ENCODE results near the gene FJX1.
A peak's percentile ranks its signal among the peaks of the same experiment; 100 is the strongest.

FJX1 gene

GRCh38 chr11:35619116-35619854 is 1.0 kb downstream of the FJX1 start:
- H3K27ac Mint-ChIP-seq = no peak overlapping the region
- peaks cover 10% of the 10 kb centered on the region for H3K4me1 Mint-ChIP-seq
- no peaks in the 10 kb centered on the region for H3K36me3 Mint-ChIP-seq
- H3K27me3 Mint-ChIP-seq = peaks cover 41% of the 10 kb centered on the region
- H3K9me3 Mint-ChIP-seq = no peaks in the 10 kb centered on the region
- H3K4me3 Mint-ChIP-seq = peak overlapping the region; percentile 76

- peak overlapping the region; percentile 76 for H3K4me3 Mint-ChIP-seq
- peaks cover 41% of the 10 kb centered on the region for H3K27me3 Mint-ChIP-seq
Measured at GRCh38 chr11:35619855-35620640, 1.8 kb downstream of the FJX1 start.

DNA sequence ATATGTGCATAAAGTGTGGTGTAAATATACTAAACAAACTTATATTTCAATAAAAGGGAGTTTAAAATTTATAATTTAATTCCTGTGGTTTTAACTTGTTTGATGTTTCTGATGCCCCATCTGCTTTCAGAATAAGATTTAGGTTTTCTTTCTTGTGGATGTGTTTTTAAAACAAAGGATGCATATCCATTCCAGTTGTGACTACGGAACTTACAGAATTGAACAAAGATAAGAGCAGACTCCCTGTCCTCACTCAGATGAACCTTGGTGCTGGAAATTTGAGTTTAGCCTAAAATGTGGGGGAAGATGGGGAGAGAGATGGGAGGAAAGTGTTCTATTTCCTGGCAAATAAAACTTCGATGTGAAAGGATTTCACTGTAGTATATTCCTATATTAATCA is 2.5 kb downstream of the FJX1 start:
- H3K4me1 Mint-ChIP-seq = peaks cover 10% of the 10 kb centered on the region
- no peaks in the 10 kb centered on the region for H3K36me3 Mint-ChIP-seq
- no peaks in the 10 kb centered on the region for H3K9me3 Mint-ChIP-seq
- H3K27ac Mint-ChIP-seq = no peak overlapping the region
- H3K4me3 Mint-ChIP-seq = no peak overlapping the region
- H3K27me3 Mint-ChIP-seq = peaks cover 38% of the 10 kb centered on the region

More at GRCh38 chr11:35619855-35620640, 1.8 kb downstream of the FJX1 start:
- Mint-ChIP-seq H3K27ac (no peak overlapping the region), H3K9me3 (no peaks in the 10 kb centered on the region), H3K4me1 (peaks cover 10% of the 10 kb centered on the region), H3K36me3 (no peaks in the 10 kb centered on the region)

DNA sequence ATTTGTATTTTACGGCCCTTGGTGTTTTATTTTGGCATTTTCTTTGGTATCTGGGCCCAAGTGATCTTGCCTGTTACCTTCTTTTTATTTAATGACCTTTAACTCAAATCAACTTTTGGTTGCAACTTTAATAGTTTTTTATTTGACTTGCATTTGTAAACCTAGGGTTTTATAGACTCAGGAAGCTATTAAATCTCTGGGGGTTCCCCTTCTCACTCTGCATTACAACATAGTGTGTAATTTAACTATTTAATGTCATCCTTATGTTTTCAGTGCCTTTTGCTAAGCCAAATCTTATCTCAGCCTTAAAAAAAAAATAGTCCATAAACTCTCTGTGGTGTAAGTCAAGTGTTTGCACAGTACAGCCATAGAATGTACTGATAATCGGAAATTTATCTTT is 3.4 kb downstream of the FJX1 start:
- Mint-ChIP-seq H3K27me3 (peaks cover 42% of the 10 kb centered on the region), H3K36me3 (no peaks in the 10 kb centered on the region), H3K4me1 (peaks cover 10% of the 10 kb centered on the region), H3K4me3 (peak overlapping the region; percentile 33), H3K27ac (no peak overlapping the region), H3K9me3 (no peaks in the 10 kb centered on the region)

DNA sequence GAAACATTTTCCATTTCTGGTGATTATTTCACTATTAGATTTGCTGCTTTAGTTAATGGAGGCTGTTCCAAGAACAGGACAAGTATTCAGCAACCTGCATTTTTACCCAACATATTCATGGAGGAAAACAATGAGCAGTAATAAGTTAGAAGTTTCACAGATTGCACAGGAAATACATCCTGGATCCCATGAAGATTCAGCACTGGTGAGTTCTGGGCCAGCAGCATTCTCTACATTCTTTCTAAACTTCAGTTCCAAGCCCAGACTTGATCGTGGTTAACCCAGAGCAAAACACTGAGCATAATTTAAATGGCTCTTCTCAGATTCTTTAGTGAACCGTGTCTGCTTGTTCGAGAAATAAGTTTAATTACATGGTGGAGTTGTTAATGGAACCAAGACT is 3.8 kb downstream of the FJX1 start:
- Mint-ChIP-seq H3K36me3 (no peaks in the 10 kb centered on the region), H3K4me3 (no peak overlapping the region), H3K4me1 (peaks cover 10% of the 10 kb centered on the region), H3K27me3 (peaks cover 40% of the 10 kb centered on the region), H3K9me3 (no peaks in the 10 kb centered on the region), H3K27ac (no peak overlapping the region)

GRCh38 chr11:35623621-35624168 is 5.4 kb downstream of the FJX1 start:
- H3K27me3 Mint-ChIP-seq = peaks cover 42% of the 10 kb centered on the region
- no peaks in the 10 kb centered on the region for H3K36me3 Mint-ChIP-seq
- H3K27ac Mint-ChIP-seq = no peak overlapping the region
- no peak overlapping the region for H3K4me3 Mint-ChIP-seq
- peaks cover 5% of the 10 kb centered on the region for H3K4me1 Mint-ChIP-seq
- H3K9me3 Mint-ChIP-seq = no peaks in the 10 kb centered on the region

DNA sequence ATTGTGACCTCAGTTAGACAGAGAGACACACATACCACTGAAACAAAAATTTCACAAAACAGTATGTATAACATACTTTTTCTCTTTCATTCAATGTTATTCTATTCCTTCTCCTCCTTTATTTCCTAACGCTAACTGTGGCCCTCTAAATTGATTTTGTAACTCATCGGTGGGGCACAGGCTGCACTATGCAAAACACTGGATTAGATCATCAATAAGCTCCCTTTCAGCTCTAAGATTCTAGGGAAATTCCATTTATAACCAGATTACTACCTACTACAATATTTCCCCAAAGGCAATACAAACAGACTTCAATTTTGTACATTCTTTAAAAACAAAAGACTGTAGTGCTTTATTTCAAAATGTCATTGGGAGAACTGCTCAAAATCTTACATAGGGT is 6.1 kb downstream of the FJX1 start:
- Mint-ChIP-seq H3K27me3 (peaks cover 45% of the 10 kb centered on the region), H3K9me3 (no peaks in the 10 kb centered on the region), H3K36me3 (no peaks in the 10 kb centered on the region), H3K27ac (no peak overlapping the region), H3K4me1 (peaks cover 5% of the 10 kb centered on the region), H3K4me3 (no peak overlapping the region)

GRCh38 chr11:35624781-35625180 is 6.5 kb downstream of the FJX1 start:
- Mint-ChIP-seq H3K27ac (no peak overlapping the region), H3K36me3 (no peaks in the 10 kb centered on the region), H3K27me3 (peaks cover 45% of the 10 kb centered on the region)

GRCh38 chr11:35626501-35626900 is 8.2 kb downstream of the FJX1 start:
- H3K9me3 Mint-ChIP-seq = no peaks in the 10 kb centered on the region
- no peaks in the 10 kb centered on the region for H3K4me1 Mint-ChIP-seq
- H3K27ac Mint-ChIP-seq = no peak overlapping the region
- H3K36me3 Mint-ChIP-seq = no peaks in the 10 kb centered on the region
- H3K4me3 Mint-ChIP-seq = no peak overlapping the region
- peaks cover 40% of the 10 kb centered on the region for H3K27me3 Mint-ChIP-seq

More at GRCh38 chr11:35624781-35625180, 6.5 kb downstream of the FJX1 start:
- Mint-ChIP-seq H3K4me3 (no peak overlapping the region), H3K9me3 (no peaks in the 10 kb centered on the region), H3K4me1 (peaks cover 4% of the 10 kb centered on the region)

- no peak overlapping the region for H3K4me3 Mint-ChIP-seq
- H3K4me1 Mint-ChIP-seq = no peaks in the 10 kb centered on the region
- no peaks in the 10 kb centered on the region for H3K9me3 Mint-ChIP-seq
- no peaks in the 10 kb centered on the region for H3K36me3 Mint-ChIP-seq
- no peak overlapping the region for H3K27ac Mint-ChIP-seq
- peaks cover 29% of the 10 kb centered on the region for H3K27me3 Mint-ChIP-seq
Measured at GRCh38 chr11:35629511-35629910, 11.3 kb downstream of the FJX1 start.

DNA sequence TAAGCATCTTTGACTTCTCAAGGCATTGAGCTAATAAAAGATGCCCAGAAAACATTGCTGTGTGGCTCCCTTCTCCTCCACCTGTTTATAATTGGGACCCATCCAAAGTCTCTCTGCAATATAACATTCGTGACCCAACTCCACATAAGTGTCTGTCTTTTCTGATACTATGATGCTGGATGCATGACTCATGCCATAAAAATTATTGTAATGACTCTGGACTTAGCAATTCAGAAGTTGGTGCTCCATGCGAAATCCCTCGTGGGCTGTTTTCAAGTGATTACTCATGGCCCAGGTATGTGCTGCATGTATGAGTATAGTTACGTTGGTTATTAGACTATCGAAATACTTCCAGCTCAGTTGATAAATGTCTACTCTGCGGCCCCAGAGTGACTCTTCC is 11.7 kb downstream of the FJX1 start:
- Mint-ChIP-seq H3K27me3 (peaks cover 29% of the 10 kb centered on the region), H3K4me3 (no peak overlapping the region), H3K27ac (no peak overlapping the region), H3K36me3 (no peaks in the 10 kb centered on the region), H3K9me3 (no peaks in the 10 kb centered on the region), H3K4me1 (no peaks in the 10 kb centered on the region)

GRCh38 chr11:35631891-35632290 is 13.6 kb downstream of the FJX1 start:
- no peaks in the 10 kb centered on the region for H3K4me1 Mint-ChIP-seq
- H3K9me3 Mint-ChIP-seq = no peaks in the 10 kb centered on the region
- H3K36me3 Mint-ChIP-seq = no peaks in the 10 kb centered on the region
- no peak overlapping the region for H3K27ac Mint-ChIP-seq
- no peak overlapping the region for H3K4me3 Mint-ChIP-seq
- H3K27me3 Mint-ChIP-seq = peaks cover 22% of the 10 kb centered on the region

DNA sequence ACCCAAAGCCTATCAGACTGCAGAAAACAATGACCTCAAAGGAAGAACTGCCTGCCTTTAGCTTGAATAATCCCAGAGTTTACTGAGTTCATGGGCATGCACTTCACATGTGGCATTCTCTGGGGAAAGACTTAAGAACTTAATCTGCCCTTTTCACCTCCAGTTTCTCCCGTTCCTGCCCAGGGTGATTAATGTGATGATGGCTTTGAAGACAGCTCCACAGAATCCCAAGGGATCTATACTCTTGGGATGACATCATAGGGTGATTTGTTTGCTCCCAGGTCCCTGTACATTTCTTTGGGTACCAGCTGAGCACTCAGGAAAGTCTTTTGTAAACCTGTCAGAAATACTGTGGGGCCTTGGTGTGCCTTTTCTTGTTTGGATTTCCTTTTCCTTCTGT is 14.0 kb downstream of the FJX1 start:
- H3K27me3 Mint-ChIP-seq = peaks cover 22% of the 10 kb centered on the region
- no peak overlapping the region for H3K27ac Mint-ChIP-seq
- no peak overlapping the region for H3K4me3 Mint-ChIP-seq

GRCh38 chr11:35633827-35634423 is 15.7 kb downstream of the FJX1 start:
- Mint-ChIP-seq H3K9me3 (no peaks in the 10 kb centered on the region), H3K4me1 (no peaks in the 10 kb centered on the region), H3K27ac (no peak overlapping the region), H3K4me3 (no peak overlapping the region), H3K36me3 (no peaks in the 10 kb centered on the region), H3K27me3 (peaks cover 13% of the 10 kb centered on the region)

More for the DNA sequence above, 14.0 kb downstream of the FJX1 start:
- no peaks in the 10 kb centered on the region for H3K4me1 Mint-ChIP-seq
- H3K9me3 Mint-ChIP-seq = no peaks in the 10 kb centered on the region
- no peaks in the 10 kb centered on the region for H3K36me3 Mint-ChIP-seq

DNA sequence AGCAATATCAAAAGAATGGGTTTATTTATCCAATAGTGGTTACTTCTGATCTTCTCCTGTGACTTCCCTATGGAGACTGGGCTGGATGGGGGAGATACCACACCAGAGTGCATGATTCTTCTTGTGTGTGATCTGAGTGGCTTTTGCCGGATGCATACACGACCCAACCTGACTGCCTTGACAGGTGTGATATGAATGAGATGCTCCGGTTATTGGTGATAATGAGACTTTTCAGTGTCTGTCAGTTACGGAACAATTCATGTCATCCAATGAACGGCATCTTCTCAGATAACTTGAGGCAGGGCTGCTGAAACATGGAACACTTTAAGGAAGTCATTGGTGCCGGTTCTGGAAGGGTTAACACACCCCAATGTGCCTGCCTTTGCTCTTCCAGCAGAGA is 17.7 kb downstream of the FJX1 start:
- Mint-ChIP-seq H3K9me3 (no peaks in the 10 kb centered on the region), H3K36me3 (no peaks in the 10 kb centered on the region), H3K4me3 (no peak overlapping the region), H3K4me1 (no peaks in the 10 kb centered on the region), H3K27ac (no peak overlapping the region), H3K27me3 (peaks cover 6% of the 10 kb centered on the region)

All from activated naive CD4-positive, alpha-beta T cell treated with anti-CD3 and anti-CD28 coated beads, Interleukin-2, amount 50 U/mL, for 24 hours (primary cell).